Measurements from ENCODE around the gene MRPL11.

DNA sequence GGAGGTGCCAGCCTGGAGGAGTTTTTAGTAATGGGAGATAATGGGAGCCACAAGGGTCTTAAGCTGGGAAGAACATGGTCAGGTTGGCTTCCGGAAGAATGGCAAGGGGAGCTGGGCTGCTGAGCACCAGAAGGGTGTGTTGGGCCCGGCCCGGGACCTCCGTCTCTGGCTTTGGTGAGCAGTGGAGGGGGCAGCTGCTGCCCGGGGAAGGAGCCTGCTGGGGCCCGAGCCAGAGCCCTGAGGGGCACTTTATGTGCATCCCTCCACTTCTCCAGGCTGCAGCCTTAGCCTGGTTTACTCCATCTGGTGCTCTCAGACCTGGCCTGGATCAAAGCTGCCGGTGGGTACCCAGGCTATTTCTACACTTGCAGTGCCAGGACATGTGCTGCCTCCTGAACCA is 26.5 kb downstream of the MRPL11 start:
- TF ChIP-seq, protein P1, sequence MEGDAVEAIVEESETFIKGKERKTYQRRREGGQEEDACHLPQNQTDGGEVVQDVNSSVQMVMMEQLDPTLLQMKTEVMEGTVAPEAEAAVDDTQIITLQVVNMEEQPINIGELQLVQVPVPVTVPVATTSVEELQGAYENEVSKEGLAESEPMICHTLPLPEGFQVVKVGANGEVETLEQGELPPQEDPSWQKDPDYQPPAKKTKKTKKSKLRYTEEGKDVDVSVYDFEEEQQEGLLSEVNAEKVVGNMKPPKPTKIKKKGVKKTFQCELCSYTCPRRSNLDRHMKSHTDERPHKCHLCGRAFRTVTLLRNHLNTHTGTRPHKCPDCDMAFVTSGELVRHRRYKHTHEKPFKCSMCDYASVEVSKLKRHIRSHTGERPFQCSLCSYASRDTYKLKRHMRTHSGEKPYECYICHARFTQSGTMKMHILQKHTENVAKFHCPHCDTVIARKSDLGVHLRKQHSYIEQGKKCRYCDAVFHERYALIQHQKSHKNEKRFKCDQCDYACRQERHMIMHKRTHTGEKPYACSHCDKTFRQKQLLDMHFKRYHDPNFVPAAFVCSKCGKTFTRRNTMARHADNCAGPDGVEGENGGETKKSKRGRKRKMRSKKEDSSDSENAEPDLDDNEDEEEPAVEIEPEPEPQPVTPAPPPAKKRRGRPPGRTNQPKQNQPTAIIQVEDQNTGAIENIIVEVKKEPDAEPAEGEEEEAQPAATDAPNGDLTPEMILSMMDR (conservative IDR thresholded peaks at IDR 0.05; ENCODE audit: low read depth, low read length): no peak
- no peak for TF ChIP-seq EZH2 (IDR thresholded peaks at IDR 0.05; ENCODE audit: borderline replicate concordance, low read depth, low read length, poor library complexity, severe bottlenecking)
